Mucosa of descending colon (tissue), 3 donors: ENCODE results near the gene CEP83. TPM values are rescaled to one million over a fixed set of nuclear protein-coding genes. Genes with fewer than 3 reads are reported as not detected.

Experiments used
- ATAC-seq: fragments of 200-7000 bp; cut with Tn5 transposase; one replicate; pipeline ENCODE4 v1.9.1; 2020; ENCODE audit warnings: mild to moderate bottlenecking, moderate library complexity
- DNase-seq, 3 donors: peaks; one replicate each; pipeline ENCODE4 v3.0.0-alpha.2; 2020
- H3K36me3 ChIP-seq: fragments of 200-600 bp; one replicate; pipeline ENCODE4 v1.8.0; 2021; ENCODE audit warnings: low read depth, mild to moderate bottlenecking
- H3K4me1 ChIP-seq: fragments of 200-600 bp; one replicate; pipeline ENCODE4 v1.8.0; 2021; ENCODE audit warnings: low read depth, mild to moderate bottlenecking
- H3K4me3 ChIP-seq: fragments of 200-600 bp; one replicate; pipeline ENCODE4 v1.8.0; 2021; ENCODE audit warnings: mild to moderate bottlenecking
- H3K9me3 ChIP-seq: fragments of 200-600 bp; one replicate; pipeline ENCODE4 v1.8.0; 2021; ENCODE audit warnings: mild to moderate bottlenecking
- CTCF ChIP-seq: fragments of 200-600 bp; IDR thresholded peaks from one replicate; pipeline ENCODE4 v1.8.0; 2022; ENCODE audit warnings: antibody characterized with exemption, mild to moderate bottlenecking
- intact Hi-C, 2 donors: fragments of 100-400 bp; cut with DNase I in 1 of 2; cut with micrococcal nuclease in 1 of 2; formaldehyde crosslinking; loops; one replicate each; pipeline versions ENCODE4 v1.11.0 to v1.11.1; 2022; cut with DNase I, micrococcal nuclease
- total RNA-seq, 3 donors: library from RNA; stranded (reverse); fragmentation: NEBNext Ultra II Directional in 2 of 3; extraction: Animal tissue kit (Norgen Biotek cat#: 25700) in 2 of 3; gene quantifications; one replicate each; pipeline versions ENCODE4 v1.2.1 to v1.2.4, GENCODE V29; 2021 to 2023
- donor health status: DM: no; HTN: no; CAD: no; lungs with moderate emphysema.
- donor health status: DM: no; HTN: no; CAD: no.
- donor health status: DM: no; HTN: yes; CAD: no.

Gene CEP83
- total RNA-seq, 3 donors from 2014 or later, result 11.7 to 14.4 (median 14.3) TPM

- peaks cover 2% of the 10 kb centered on the region for H3K4me1 ChIP-seq
- no peaks in the 10 kb centered on the region for H3K36me3 ChIP-seq
- TF ChIP-seq CTCF, result no peak
- no peaks in the 10 kb centered on the region for H3K9me3 ChIP-seq
- ATAC-seq (no peak), DNase-seq (no peak)
- no peak overlapping the region for H3K4me3 ChIP-seq
- intact Hi-C loops, result no loop called here
Observed at GRCh38 chr12:94338006-94338794, 121.5 kb downstream of the CEP83 start.

GRCh38 chr12:94336211-94336925 lies 123.3 kb downstream of the CEP83 start:
- ATAC-seq (peak; percentile 41), DNase-seq (no peak)
- TF ChIP-seq CTCF, result no peak
- Histone ChIP-seq H3K4me3 (no peak overlapping the region), H3K36me3 (no peaks in the 10 kb centered on the region), H3K9me3 (no peaks in the 10 kb centered on the region), H3K4me1 (peaks cover 2% of the 10 kb centered on the region)
- intact Hi-C loops, result no loop called here

GRCh38 chr12:94333396-94333795 lies 126.3 kb downstream of the CEP83 start:
- intact Hi-C loops, result no loop called here
- H3K9me3 ChIP-seq, result no peaks in the 10 kb centered on the region

GRCh38 chr12:94329366-94329765 lies 130.3 kb downstream of the CEP83 start:
- no peak for ATAC-seq
- intact Hi-C loops, result no loop called here

More at GRCh38 chr12:94333396-94333795, 126.3 kb downstream of the CEP83 start:
- ATAC-seq (no peak), DNase-seq (no peak)
- Histone ChIP-seq H3K4me3 (no peak overlapping the region), H3K36me3 (no peaks in the 10 kb centered on the region), H3K4me1 (peaks cover 2% of the 10 kb centered on the region)
- no peak for TF ChIP-seq CTCF

GRCh38 chr12:94327809-94328208 lies 131.9 kb downstream of the CEP83 start:
- ATAC-seq, result no peak
- intact Hi-C loops, result no loop called here
- no peaks in the 10 kb centered on the region for H3K9me3 ChIP-seq
- no peak for DNase-seq
- no peaks in the 10 kb centered on the region for H3K36me3 ChIP-seq
- TF ChIP-seq CTCF, result no peak
- H3K4me1 ChIP-seq, result no peaks in the 10 kb centered on the region
- H3K4me3 ChIP-seq, result no peak overlapping the region

More at GRCh38 chr12:94329366-94329765, 130.3 kb downstream of the CEP83 start:
- no peaks in the 10 kb centered on the region for H3K36me3 ChIP-seq
- no peak for TF ChIP-seq CTCF
- no peak for DNase-seq
- no peak overlapping the region for H3K4me3 ChIP-seq
- H3K4me1 ChIP-seq, result no peaks in the 10 kb centered on the region
- H3K9me3 ChIP-seq, result no peaks in the 10 kb centered on the region
